H7 (cell line): ENCODE data around the gene UNKL. TPM values are rescaled to one million over a fixed set of nuclear protein-coding genes. Genes with fewer than 3 reads are reported as not detected.
"Not testable (repeated sequence)": the region's sequence is repeated elsewhere in the genome, so short reads cannot be mapped to it uniquely, and the experiment has no call there.

Source experiments
- DNase-seq: peaks from one replicate; pipeline ENCODE4 v3.0.0; 2012
- H3K27me3 ChIP-seq: 2 replicates; pipeline ENCODE4 v1.6.0; 2011; ENCODE audit warnings: mild to moderate bottlenecking, low read length; ENCODE audit not compliant: control insufficient read depth, insufficient read depth
- H3K36me3 ChIP-seq: replicated peaks from 2 replicates; pipeline ENCODE4 v1.5.1; 2011; ENCODE audit warnings: low read length; ENCODE audit not compliant: control insufficient read depth, insufficient read depth
- H3K4me3 ChIP-seq: 2 replicates; pipeline ENCODE4 v1.5.1; 2011; ENCODE audit warnings: low read depth, mild to moderate bottlenecking, control low read depth, low read length, moderate library complexity; ENCODE audit not compliant: insufficient read depth
- total RNA-seq: library from RNA; depleted of rRNA; stranded (reverse); fragments of >200 nt; shearing (Covaris generic); gene quantifications from 2 replicates; pipeline ENCODE4 v1.2.3, GENCODE V29; 2014

Gene UNKL
- total RNA-seq, 1 experiment from 2014 or later, result 22.0 TPM

GRCh38 chr16:1335211-1335971, 79.1 kb downstream of the UNKL start:
- H3K27me3 ChIP-seq, result peaks cover 37% of the 10 kb centered on the region
- H3K36me3 ChIP-seq, result no peaks in the 10 kb centered on the region
- no peak overlapping the region for H3K4me3 ChIP-seq
- no peak for DNase-seq

GRCh38 chr16:1334739-1335138, 79.8 kb downstream of the UNKL start:
- Histone ChIP-seq H3K4me3 (peak overlapping the region; percentile 40; the same call in 1 of the 2 replicates), H3K27me3 (peaks cover 37% of the 10 kb centered on the region), H3K36me3 (no peaks in the 10 kb centered on the region)
- DNase-seq, result no peak

- Histone ChIP-seq H3K36me3 (no peaks in the 10 kb centered on the region), H3K4me3 (peak overlapping the region; percentile 40), H3K27me3 (peaks cover 37% of the 10 kb centered on the region)
- peak; percentile 86 for DNase-seq
Observed at GRCh38 chr16:1333854-1334700, 80.4 kb downstream of the UNKL start.

GRCh38 chr16:1333149-1333812, 81.2 kb downstream of the UNKL start, which contains the start of gene BAIAP3:
BAIAP3 (plus strand) TSS chr16:1333645; CDS start chr16:1338550, 4,905 bp downstream.
- no peaks in the 10 kb centered on the region for H3K36me3 ChIP-seq
- H3K27me3 ChIP-seq, result peaks cover 37% of the 10 kb centered on the region
- peak within 1 kb of the TSS; percentile 49 for H3K4me3 ChIP-seq
- peak; percentile 97 for DNase-seq

- no peak for DNase-seq
- Histone ChIP-seq H3K4me3 (peak overlapping the region; percentile 49), H3K27me3 (peaks cover 37% of the 10 kb centered on the region), H3K36me3 (no peaks in the 10 kb centered on the region)
Observed at GRCh38 chr16:1332618-1333148, 81.8 kb downstream of the UNKL start.

- DNase-seq, result peak; percentile 97
- peaks cover 37% of the 10 kb centered on the region for H3K27me3 ChIP-seq
- no peaks in the 10 kb centered on the region for H3K36me3 ChIP-seq
- peak overlapping the region; percentile 49 for H3K4me3 ChIP-seq
Observed at GRCh38 chr16:1331712-1332617, 82.5 kb downstream of the UNKL start.

GRCh38 chr16:1330931-1331711, 83.4 kb downstream of the UNKL start:
- H3K36me3 ChIP-seq, result no peaks in the 10 kb centered on the region
- peaks cover 34% of the 10 kb centered on the region for H3K27me3 ChIP-seq
- peak overlapping the region; percentile 49; the same call in 1 of the 2 replicates for H3K4me3 ChIP-seq
- no peak for DNase-seq

- peak; percentile 93 for DNase-seq
- Histone ChIP-seq H3K27me3 (peaks cover 27% of the 10 kb centered on the region), H3K36me3 (no peaks in the 10 kb centered on the region)
Observed at GRCh38 chr16:1330260-1330914, 84.1 kb downstream of the UNKL start.

GRCh38 chr16:1328961-1329360, 85.5 kb downstream of the UNKL start:
- not testable (repeated sequence) for H3K4me3 ChIP-seq, H3K36me3 ChIP-seq, DNase-seq
- H3K27me3 ChIP-seq, result peaks cover 12% of the 10 kb centered on the region

More at GRCh38 chr16:1330260-1330914, 84.1 kb downstream of the UNKL start:
- no peak overlapping the region for H3K4me3 ChIP-seq

- H3K4me3 ChIP-seq, H3K36me3 ChIP-seq, DNase-seq, H3K27me3 ChIP-seq: not testable (repeated sequence)
Observed at GRCh38 chr16:1328136-1328535, 86.4 kb downstream of the UNKL start.

- Histone ChIP-seq H3K36me3 (peaks cover 5% of the 10 kb centered on the region), H3K4me3 (no peak overlapping the region), H3K27me3 (peaks cover 1% of the 10 kb centered on the region)
- peak; percentile 82 for DNase-seq
Observed at GRCh38 chr16:1327619-1327947, 86.9 kb downstream of the UNKL start.

- Histone ChIP-seq H3K27me3 (no peaks in the 10 kb centered on the region), H3K4me3 (no peak overlapping the region), H3K36me3 (peaks cover 5% of the 10 kb centered on the region)
- DNase-seq, result no peak
Observed at GRCh38 chr16:1326946-1327618, 87.4 kb downstream of the UNKL start.
